T-helper 17 cell (primary cell): ENCODE results near the gene TAF5L. TPM values are rescaled to one million over a fixed set of nuclear protein-coding genes. Genes with fewer than 3 reads are reported as not detected.

Source experiments
- ATAC-seq: fragments of 150-1000 bp; cut with Tn5 transposase; 2 replicates; pipeline ENCODE4 v1.10.0; 2021; ENCODE audit warnings: mild to moderate bottlenecking, moderate library complexity
- DNase-seq, 3 donors: peaks; one replicate each; pipeline versions ENCODE4 v3.0.0 to v3.0.0-alpha.2; 2020 to 2021
- H3K9me3 ChIP-seq: one replicate; pipeline ENCODE4 v1.7.0; 2013; ENCODE audit warnings: low read length, mild to moderate bottlenecking; ENCODE audit not compliant: control insufficient read depth, poor library complexity, severe bottlenecking
- H3K27ac Mint-ChIP-seq: one replicate; pipeline ENCODE4 v1.8.0; 2022; ENCODE audit warnings: mild to moderate bottlenecking, moderate library complexity, mixed read lengths
- H3K27me3 Mint-ChIP-seq: one replicate; pipeline ENCODE4 v1.8.0; 2022; ENCODE audit warnings: mixed read lengths
- H3K36me3 Mint-ChIP-seq: one replicate; pipeline ENCODE4 v1.8.0; 2022; ENCODE audit warnings: low read depth, mixed read lengths
- H3K4me1 Mint-ChIP-seq: one replicate; pipeline ENCODE4 v1.8.0; 2022; ENCODE audit warnings: mild to moderate bottlenecking, mixed read lengths
- H3K4me3 Mint-ChIP-seq: one replicate; pipeline ENCODE4 v1.8.0; 2022; ENCODE audit warnings: mild to moderate bottlenecking, moderate library complexity, mixed read lengths
- total RNA-seq, 4 donors: library from RNA in 2 of 4; stranded (reverse) in 2 of 4; gene quantifications; one replicate each; pipeline ENCODE4 v1.2.3 and lab custom pipeline; 2022 to 2026

Gene TAF5L
- total RNA-seq, result 10 to 100 TPM; 24.2 to 34.2 TPM
- total RNA-seq (lab: John Stamatoyannopoulos, UW), result 43.0 to 46.1 reads per million in 2 donors

DNA sequence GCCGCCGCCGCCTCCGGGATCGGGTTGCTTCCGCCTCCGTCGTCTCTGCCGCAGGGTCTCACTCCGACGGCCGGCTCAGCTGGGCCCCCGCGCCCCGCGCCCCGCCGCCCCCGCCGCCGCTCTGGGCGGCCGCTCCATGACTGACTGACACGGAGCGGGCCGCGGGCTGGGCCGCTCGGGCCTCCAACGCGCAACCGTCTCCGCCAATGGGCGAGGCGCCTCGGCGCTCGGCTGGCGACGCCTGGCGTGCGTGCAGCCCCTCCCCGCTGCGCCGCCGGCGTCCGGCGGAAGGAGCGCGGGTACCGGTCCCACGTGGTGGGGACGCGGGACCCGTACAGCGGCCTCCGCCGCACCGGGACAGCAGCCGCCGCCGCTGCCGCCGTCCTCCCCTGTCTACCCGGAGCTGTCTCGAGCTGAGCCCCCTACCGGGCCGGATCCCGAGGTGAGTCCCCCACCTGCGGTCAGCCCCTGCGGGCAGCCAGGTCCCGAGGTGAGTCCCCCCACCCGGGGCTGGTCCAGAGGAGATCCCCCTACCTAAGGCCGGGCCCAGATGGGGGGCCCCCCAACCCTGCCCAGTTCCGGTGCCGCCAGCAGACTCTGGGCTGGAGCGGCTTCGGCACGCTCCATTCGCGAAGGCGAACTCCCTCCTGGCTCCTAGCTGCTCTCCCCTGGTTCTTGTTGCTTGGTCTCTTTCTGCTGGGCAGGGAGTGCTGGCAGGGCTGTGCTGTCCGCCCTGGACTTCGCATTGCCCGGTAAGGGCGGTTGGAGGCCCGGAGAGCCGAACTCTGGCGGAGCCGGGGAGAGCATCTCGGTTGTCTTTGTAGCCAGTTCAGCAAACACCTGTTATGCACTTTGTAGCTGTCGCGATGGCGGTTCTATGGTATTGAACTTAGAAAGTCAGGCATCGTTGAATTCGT is at the start of gene TAF5L, which contains the start of gene URB2:
Gene TAF5L, minus strand, starts transcription at position 208 of the 917 bp plus-strand sequence. CDS start 11,640 bp downstream, outside the sequence.
Gene URB2, plus strand, starts transcription at position 333 of the 917 bp plus-strand sequence. CDS start 1,387 bp downstream, outside the sequence.
- ATAC-seq, result peak; percentile 93
- DNase-seq, result peak; percentile 80 to 81 (median 80)
- peak within 1 kb of the TSS; percentile 99 for H3K4me3 Mint-ChIP-seq
- H3K36me3 Mint-ChIP-seq, result peaks cover 5% of the 10 kb centered on the region
- H3K4me1 Mint-ChIP-seq, result peaks cover 39% of the 10 kb centered on the region
- no peaks in the 10 kb centered on the region for H3K27me3 Mint-ChIP-seq
- H3K9me3 ChIP-seq, result no peaks in the 10 kb centered on the region
- H3K27ac Mint-ChIP-seq, result peak within 1 kb of the TSS; percentile 92

DNA sequence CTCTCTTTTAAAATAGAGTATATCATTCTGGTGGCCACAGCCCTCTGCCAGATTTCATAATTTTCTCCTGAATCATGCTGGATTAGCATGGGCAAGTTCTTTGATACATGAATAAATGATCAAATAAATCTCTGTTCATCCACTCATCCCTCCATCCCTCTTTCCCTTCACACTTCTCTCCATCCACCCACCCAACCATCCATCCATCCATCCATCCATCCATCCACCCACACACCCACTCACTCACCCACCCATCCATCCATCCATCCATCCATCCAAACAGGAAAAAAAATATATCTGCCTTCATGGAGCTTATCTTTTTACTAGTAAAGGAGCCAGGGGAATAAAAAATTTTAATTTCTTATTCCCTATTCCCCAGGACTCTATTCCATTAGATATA is 49.5 kb upstream of the TAF5L start:
- Mint-ChIP-seq H3K4me3 (no peak overlapping the region), H3K27me3 (no peaks in the 10 kb centered on the region), H3K36me3 (peaks cover 2% of the 10 kb centered on the region), H3K27ac (no peak overlapping the region), H3K4me1 (peaks cover 7% of the 10 kb centered on the region)
- DNase-seq (no peak), ATAC-seq (no peak)
- no peaks in the 10 kb centered on the region for H3K9me3 ChIP-seq

DNA sequence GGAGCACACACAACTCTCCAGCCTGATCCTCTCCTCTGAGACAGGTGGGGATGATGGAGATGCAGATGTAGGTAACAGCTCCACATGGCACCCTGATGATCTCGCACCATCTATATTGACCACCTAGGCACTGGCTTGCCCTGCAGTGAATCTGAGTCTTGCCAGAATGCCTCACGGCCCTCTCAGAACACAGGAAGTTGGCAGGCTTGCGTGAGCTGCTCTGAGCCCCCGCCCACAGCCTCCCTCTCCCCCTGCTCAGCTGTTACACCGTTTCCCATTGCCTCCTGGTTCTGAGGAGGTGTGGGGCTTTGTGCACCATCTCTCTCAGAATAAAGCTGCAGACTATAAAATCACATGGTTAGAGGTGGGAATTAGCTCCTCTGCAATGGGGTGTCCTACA is 48.1 kb upstream of the TAF5L start:
- no peak for ATAC-seq
- H3K36me3 Mint-ChIP-seq, result peaks cover 2% of the 10 kb centered on the region
- H3K9me3 ChIP-seq, result no peaks in the 10 kb centered on the region
- H3K27me3 Mint-ChIP-seq, result no peaks in the 10 kb centered on the region
- peaks cover 7% of the 10 kb centered on the region for H3K4me1 Mint-ChIP-seq
- no peak for DNase-seq
- H3K27ac Mint-ChIP-seq, result no peak overlapping the region
- H3K4me3 Mint-ChIP-seq, result no peak overlapping the region

DNA sequence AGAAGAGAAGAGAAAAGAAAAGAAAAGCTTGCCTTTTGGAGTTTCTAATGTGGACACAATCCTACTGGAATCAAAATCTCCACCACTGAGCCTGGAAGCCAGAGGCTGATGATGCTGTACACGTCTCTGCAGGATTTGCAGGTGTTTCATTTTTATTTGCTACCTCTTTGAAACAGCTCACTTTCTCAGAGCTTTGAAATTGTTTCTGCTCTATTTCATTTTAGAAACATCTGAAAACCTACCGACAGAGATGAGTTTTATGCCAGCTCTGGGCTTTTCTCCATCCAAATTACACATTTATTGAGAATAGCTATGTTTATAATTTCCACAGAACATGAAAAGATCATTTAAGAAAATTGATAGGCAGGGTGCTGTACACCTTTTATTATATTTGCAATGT is 46.3 kb upstream of the TAF5L start:
- DNase-seq (no peak), ATAC-seq (no peak)
- Mint-ChIP-seq H3K4me3 (no peak overlapping the region), H3K4me1 (peaks cover 7% of the 10 kb centered on the region), H3K27ac (no peak overlapping the region), H3K36me3 (peaks cover 6% of the 10 kb centered on the region), H3K27me3 (no peaks in the 10 kb centered on the region)
- H3K9me3 ChIP-seq, result no peaks in the 10 kb centered on the region

DNA sequence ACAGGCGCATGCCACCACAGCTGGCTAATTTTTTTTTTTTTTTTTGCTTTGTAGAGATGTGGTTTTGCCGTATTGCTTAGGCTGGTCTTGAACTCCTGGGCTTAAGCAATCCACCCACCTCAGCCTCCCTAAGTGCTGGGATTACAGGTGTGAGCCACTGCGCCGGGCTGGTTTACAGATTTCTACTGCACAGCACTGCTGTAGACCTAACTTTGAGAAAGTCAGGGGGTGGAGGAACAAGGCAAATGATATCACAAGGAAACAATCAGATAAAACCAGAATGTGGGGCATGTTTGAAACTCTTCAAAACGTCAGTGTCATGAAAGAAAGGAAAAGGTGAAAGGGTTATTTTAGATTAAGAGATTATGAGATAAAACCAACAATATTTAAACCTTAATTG is 45.4 kb upstream of the TAF5L start:
- no peaks in the 10 kb centered on the region for H3K27me3 Mint-ChIP-seq
- ATAC-seq, result no peak
- H3K27ac Mint-ChIP-seq, result no peak overlapping the region
- no peak overlapping the region for H3K4me3 Mint-ChIP-seq
- H3K4me1 Mint-ChIP-seq, result peaks cover 7% of the 10 kb centered on the region
- peaks cover 6% of the 10 kb centered on the region for H3K36me3 Mint-ChIP-seq
- no peak for DNase-seq
- H3K9me3 ChIP-seq, result no peaks in the 10 kb centered on the region

DNA sequence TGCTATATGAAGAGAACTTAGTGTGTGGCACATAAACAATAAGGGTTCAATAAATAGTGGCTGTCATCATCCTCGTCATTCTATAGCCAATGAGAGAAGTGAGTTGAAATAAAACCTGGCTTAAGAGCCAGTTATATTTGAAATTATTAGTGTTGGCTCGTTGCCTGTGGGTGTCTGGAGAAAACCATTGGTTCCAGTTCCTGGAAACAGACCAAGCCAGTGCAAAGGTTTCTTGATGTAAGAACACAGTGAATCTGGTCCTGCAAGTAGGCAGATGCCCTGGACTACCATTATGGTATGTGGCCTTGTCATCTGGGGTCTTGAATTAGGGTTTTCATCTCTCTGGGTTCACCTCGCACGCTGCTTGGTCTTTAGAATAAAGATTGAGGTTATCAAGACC is 43.4 kb upstream of the TAF5L start:
- Mint-ChIP-seq H3K4me1 (peaks cover 7% of the 10 kb centered on the region), H3K27ac (no peak overlapping the region), H3K4me3 (no peak overlapping the region), H3K27me3 (no peaks in the 10 kb centered on the region), H3K36me3 (peaks cover 4% of the 10 kb centered on the region)
- DNase-seq (no peak), ATAC-seq (no peak)
- H3K9me3 ChIP-seq, result no peaks in the 10 kb centered on the region

DNA sequence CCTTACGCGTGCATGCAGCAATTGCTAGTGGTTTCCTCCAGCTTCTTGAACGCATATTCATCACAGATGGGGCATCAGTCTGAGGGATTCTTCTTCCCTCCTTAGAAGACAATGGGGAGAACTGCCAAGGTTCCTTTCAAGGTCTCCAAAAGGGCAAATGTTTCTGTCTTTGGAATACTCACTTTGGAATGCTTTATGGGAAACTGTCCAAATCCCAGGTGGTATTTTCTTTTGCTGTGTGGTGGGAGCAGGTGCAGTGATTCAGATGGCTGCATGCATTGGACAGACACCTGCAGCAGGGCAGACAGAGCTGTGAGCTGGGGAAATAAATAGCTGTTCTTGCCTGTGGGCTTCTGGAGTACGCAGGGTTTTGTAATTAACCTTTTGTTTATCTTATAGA is 40.7 kb upstream of the TAF5L start:
- no peaks in the 10 kb centered on the region for H3K9me3 ChIP-seq
- H3K27ac Mint-ChIP-seq, result no peak overlapping the region
- DNase-seq (no peak), ATAC-seq (no peak)
- H3K27me3 Mint-ChIP-seq, result no peaks in the 10 kb centered on the region
- H3K4me3 Mint-ChIP-seq, result no peak overlapping the region
- H3K36me3 Mint-ChIP-seq, result peaks cover 4% of the 10 kb centered on the region
- peaks cover 2% of the 10 kb centered on the region for H3K4me1 Mint-ChIP-seq

DNA sequence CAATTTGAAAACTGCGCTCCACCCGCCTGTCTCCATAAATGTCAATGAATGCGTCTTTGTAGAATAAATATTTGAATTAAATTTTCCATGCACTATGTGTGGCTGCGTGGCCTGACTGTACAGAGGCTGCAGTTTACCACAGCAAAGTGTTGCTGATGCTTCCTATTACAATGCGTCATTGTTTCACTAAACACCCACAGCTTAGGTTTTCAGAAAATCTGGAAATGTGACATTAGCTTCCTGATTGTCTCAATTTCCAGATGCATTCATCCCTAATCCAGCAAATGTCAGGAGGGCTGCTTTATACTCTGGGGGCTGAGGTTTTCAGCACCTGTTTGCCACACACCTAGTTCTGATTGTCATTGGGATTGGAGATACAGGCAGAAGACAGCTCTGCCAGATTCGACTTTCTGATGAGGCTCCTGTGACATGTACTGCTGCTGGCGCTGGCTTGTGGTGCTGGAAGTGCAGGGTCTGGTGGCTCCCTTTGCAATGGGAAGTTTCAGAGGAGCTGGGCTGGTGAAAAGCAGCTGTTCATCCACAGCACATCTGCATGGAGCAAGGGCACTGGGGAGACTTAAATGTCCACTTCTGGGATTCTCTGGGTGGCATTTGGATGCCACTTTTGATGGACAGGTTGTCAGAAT is 40.1 kb upstream of the TAF5L start:
- DNase-seq (no peak), ATAC-seq (no peak)
- no peaks in the 10 kb centered on the region for H3K9me3 ChIP-seq
- peaks cover 4% of the 10 kb centered on the region for H3K4me1 Mint-ChIP-seq
- H3K4me3 Mint-ChIP-seq, result no peak overlapping the region
- no peaks in the 10 kb centered on the region for H3K27me3 Mint-ChIP-seq
- peaks cover 7% of the 10 kb centered on the region for H3K36me3 Mint-ChIP-seq
- no peak overlapping the region for H3K27ac Mint-ChIP-seq

DNA sequence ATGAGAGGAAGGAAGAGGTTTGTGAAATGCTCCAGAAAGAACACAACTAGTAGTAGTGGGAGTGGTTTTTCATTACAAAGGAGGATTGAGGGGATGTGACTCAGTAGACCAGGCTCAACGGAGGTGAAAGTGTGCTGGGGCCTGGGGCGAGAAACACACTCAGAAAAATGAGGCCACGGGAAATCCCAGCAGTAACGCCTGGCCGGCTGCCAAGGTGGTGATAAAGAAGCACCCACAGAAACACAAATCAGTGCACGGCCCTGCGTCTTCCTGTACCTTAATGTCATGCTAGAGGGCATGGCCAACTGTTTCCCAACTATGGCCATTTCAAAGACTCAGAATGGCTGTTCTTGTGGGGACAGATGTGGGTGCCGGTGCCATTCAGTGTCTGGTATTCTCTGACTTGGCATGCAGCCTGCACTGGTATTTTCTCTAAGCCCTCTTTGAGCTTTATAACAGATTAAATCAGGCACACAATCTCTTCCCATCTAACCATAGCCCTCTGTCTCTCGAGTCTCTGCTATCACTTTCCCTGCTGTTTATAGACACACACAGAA is 38.3 kb upstream of the TAF5L start:
- ATAC-seq (peak; percentile 89), DNase-seq (peak; percentile 58 to 75 (median 68))
- no peaks in the 10 kb centered on the region for H3K9me3 ChIP-seq
- H3K4me3 Mint-ChIP-seq, result no peak overlapping the region
- no peaks in the 10 kb centered on the region for H3K27me3 Mint-ChIP-seq
- H3K27ac Mint-ChIP-seq, result no peak overlapping the region
- peaks cover 7% of the 10 kb centered on the region for H3K36me3 Mint-ChIP-seq
- H3K4me1 Mint-ChIP-seq, result peaks cover 7% of the 10 kb centered on the region

DNA sequence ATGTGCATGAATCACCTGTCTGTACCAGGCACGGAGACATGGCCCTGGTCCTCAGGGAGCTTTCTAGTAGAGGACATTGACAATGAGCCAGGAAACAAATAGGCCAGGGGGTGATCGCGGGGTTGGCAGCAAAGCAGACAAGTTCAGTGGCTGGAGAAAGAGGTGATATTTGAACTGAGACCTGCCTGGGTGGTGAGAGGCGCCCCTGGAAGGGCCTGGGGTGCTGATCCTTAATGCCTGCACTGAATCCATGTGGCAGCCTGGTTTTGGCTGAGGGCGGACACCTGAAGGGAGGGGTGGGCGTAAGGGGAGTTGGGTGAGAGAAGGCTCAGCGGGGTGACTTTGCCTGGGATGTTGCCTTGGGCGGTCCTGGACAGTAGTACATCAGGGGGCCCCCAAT is 36.0 kb upstream of the TAF5L start:
- no peak for DNase-seq
- Mint-ChIP-seq H3K27ac (no peak overlapping the region), H3K36me3 (peaks cover 3% of the 10 kb centered on the region), H3K4me3 (no peak overlapping the region), H3K4me1 (peaks cover 7% of the 10 kb centered on the region), H3K27me3 (no peaks in the 10 kb centered on the region)
- H3K9me3 ChIP-seq, result no peaks in the 10 kb centered on the region
- ATAC-seq, result no peak

DNA sequence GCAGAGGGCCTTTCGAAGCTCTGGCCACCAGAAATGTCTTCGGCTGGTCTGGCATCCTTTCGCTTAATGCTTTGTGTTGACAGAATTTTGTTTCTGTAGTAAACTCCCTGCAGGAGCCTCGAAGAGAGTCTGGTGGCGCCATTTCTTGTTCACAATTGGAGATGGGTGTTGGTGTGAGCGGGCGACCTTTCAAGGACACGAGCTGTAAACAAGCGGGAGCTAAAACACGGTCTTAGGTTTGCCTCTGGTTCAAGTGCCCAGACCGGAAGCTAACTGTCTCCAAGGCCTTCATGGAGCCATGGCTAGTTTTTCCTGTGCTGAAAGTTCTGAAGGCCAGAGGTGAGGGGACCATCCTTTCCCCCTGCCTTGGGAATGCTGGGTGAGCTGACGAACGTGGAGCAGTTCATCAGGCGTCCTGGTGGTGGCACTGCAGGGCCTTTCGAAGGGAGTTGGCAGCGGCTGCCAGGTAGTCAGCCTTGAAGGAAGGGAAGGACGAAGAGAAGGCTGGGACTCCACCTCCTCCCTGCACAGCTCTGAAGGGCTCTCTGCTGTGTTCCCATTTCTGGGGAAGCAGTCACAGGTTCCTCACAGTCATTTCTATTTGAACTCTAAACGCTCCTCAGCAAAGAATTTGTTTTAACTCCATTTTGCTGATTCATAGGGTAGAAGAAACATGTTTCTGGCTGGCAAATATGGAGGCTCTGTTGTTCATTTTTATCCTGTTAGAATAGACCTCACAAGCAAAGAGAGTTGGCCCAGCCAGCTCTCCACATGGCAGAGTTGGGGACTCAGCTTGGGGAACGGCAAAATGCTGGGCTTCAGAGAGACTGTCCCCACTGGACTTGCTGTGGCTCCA is 35.3 kb upstream of the TAF5L start:
- peak overlapping the region; percentile 37 for H3K27ac Mint-ChIP-seq
- no peak overlapping the region for H3K4me3 Mint-ChIP-seq
- H3K36me3 Mint-ChIP-seq, result peaks cover 3% of the 10 kb centered on the region
- no peaks in the 10 kb centered on the region for H3K9me3 ChIP-seq
- H3K27me3 Mint-ChIP-seq, result no peaks in the 10 kb centered on the region
- peak; percentile 68 for ATAC-seq
- DNase-seq, result peak; percentile 52 to 67 (median 52)
- peaks cover 7% of the 10 kb centered on the region for H3K4me1 Mint-ChIP-seq

DNA sequence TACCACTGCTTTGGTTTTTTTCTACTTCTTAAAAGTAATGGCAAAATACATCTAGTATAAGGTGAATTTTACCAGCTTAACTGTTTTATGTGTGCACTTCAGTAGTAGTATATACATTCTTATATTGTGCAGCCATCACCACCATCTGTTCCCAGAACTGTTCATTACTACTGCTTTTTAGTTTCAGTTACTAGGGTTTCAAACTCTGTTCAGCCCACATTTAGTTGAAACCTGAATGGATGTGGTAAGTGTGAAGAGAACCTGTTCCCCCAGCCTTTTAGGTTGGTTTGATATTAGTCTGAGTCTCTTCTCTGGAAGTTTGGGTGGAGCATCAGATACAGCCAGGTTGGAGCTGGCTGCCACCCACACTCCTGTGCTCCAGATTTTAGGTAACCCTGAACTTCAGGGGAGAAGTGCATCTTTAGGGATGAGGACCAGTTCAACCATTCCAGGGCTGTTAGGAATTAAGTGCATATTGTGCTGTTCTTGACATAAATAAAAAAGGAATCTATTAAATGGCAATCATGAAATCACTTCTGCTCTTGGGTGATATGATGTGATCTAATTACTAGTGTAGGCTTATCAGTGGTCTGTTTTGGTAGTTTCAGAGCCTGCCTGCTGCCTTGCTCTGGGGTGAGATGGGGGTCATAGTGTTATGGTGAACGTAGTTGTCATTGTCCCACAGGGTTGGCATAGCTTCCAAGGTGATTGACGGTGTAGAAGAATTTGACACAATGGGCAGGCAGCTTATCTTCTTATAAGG is 32.3 kb upstream of the TAF5L start:
- no peak overlapping the region for H3K4me3 Mint-ChIP-seq
- H3K9me3 ChIP-seq, result no peaks in the 10 kb centered on the region
- no peaks in the 10 kb centered on the region for H3K27me3 Mint-ChIP-seq
- peaks cover 3% of the 10 kb centered on the region for H3K36me3 Mint-ChIP-seq
- ATAC-seq (no peak), DNase-seq (no peak)
- H3K27ac Mint-ChIP-seq, result no peak overlapping the region
- peaks cover 7% of the 10 kb centered on the region for H3K4me1 Mint-ChIP-seq
